Prostate gland (tissue), 2 donors: ENCODE measurements around the gene PHETA1. TPM values are rescaled to one million over a fixed set of nuclear protein-coding genes. Genes with fewer than 3 reads are reported as not detected.

Source experiments
- DNase-seq: peaks from one replicate; pipeline ENCODE4 v3.0.0-alpha.2; 2019; ENCODE audit warnings: low spot score
- H3K27ac ChIP-seq, 2 donors: fragments of 200-600 bp; sonication (generic); 2 replicates each; pipeline ENCODE4 v1.5.1; 2017 to 2019
- H3K27me3 ChIP-seq: fragments of 200-600 bp; sonication (generic); replicated peaks from 2 replicates; pipeline ENCODE4 v1.5.1; 2019; ENCODE audit not compliant: insufficient read depth
- H3K36me3 ChIP-seq, 2 donors: fragments of 200-600 bp; sonication (generic); 1 replicate in 1 of 2; 2 replicates in 1 of 2; pipeline versions ENCODE4 v1.5.1 to v1.8.1; 2017 to 2019
- H3K4me1 ChIP-seq: fragments of 200-600 bp; sonication (generic); replicated peaks from 2 replicates; pipeline ENCODE4 v1.5.1; 2019
- H3K4me3 ChIP-seq, 2 donors: fragments of 200-600 bp; sonication (generic); 2 replicates each; pipeline ENCODE4 v1.5.1; 2017 to 2019
- H3K9me3 ChIP-seq: fragments of 200-600 bp; sonication (generic); 2 replicates; pipeline ENCODE4 v1.5.1; 2017
- CTCF ChIP-seq, 4 experiments: fragments of 200-600 bp in 2 of 4; fragments of 450-650 bp in 2 of 4; sonication (generic) in 2 of 4; IDR thresholded peaks; 1 replicate in 3 of 4; 2 replicates in 1 of 4; pipeline ENCODE4 v1.5.1; 2016 to 2019; ENCODE audit warnings: antibody characterized with exemption in 4 of 4, mild to moderate bottlenecking in 2 of 4, moderate library complexity in 2 of 4
- POLR2A ChIP-seq: fragments of 450-650 bp; IDR thresholded peaks from one replicate; pipeline ENCODE4 v1.6.1; 2016; ENCODE audit warnings: antibody characterized with exemption, mild to moderate bottlenecking
- POLR2AphosphoS5 ChIP-seq: sonication (generic); formaldehyde crosslinking; IDR thresholded peaks from one replicate; pipeline ENCODE4 v1.6.1; 2017; ENCODE audit warnings: antibody characterized with exemption
- WGBS: methylation state at CpG from one replicate; pipeline ENCODE4 v1.1.5; 2018; 5-methylcytosine and 5-hydroxymethylcytosine counted together
- intact Hi-C: fragments of 100-400 bp; cut with DNase I; formaldehyde crosslinking; loops from one replicate; pipeline ENCODE4 v1.14.2; 2022
- total RNA-seq, 2 donors: library from RNA; depleted of rRNA; stranded (reverse); fragments of >200 nt; gene quantifications; one replicate each; pipeline ENCODE4 v1.1.0, GENCODE V29; 2016

Gene PHETA1
- total RNA-seq, 2 donors from 2014 or later, result 11.5 to 29.9 TPM

GRCh38 chr12:111349748-111350520, 19.0 kb downstream of the PHETA1 start:
- 94% methylated on average over 17 of the region's 17 CpGs for WGBS

GRCh38 chr12:111349101-111349747, 19.7 kb downstream of the PHETA1 start:
- no peak for TF ChIP-seq CTCF (IDR thresholded peaks at IDR 0.05)
- no peak for TF ChIP-seq POLR2AphosphoS5
- TF ChIP-seq POLR2A, result no peak
- DNase-seq, result no peak
- WGBS, result 96% methylated on average over 11 of the region's 11 CpGs

More at GRCh38 chr12:111349748-111350520, 19.0 kb downstream of the PHETA1 start:
- TF ChIP-seq POLR2A (no peak), CTCF (IDR thresholded peaks at IDR 0.05) (no peak), POLR2AphosphoS5 (no peak)
- no peaks in the 10 kb centered on the region for H3K36me3 ChIP-seq
- no peak overlapping the region for H3K4me3 ChIP-seq
- no peaks in the 10 kb centered on the region for H3K9me3 ChIP-seq
- no peaks in the 10 kb centered on the region for H3K27me3 ChIP-seq
- H3K27ac ChIP-seq, result no peak overlapping the region
- DNase-seq, result no peak
- intact Hi-C loops, result no loop called here
- no peaks in the 10 kb centered on the region for H3K4me1 ChIP-seq

DNA sequence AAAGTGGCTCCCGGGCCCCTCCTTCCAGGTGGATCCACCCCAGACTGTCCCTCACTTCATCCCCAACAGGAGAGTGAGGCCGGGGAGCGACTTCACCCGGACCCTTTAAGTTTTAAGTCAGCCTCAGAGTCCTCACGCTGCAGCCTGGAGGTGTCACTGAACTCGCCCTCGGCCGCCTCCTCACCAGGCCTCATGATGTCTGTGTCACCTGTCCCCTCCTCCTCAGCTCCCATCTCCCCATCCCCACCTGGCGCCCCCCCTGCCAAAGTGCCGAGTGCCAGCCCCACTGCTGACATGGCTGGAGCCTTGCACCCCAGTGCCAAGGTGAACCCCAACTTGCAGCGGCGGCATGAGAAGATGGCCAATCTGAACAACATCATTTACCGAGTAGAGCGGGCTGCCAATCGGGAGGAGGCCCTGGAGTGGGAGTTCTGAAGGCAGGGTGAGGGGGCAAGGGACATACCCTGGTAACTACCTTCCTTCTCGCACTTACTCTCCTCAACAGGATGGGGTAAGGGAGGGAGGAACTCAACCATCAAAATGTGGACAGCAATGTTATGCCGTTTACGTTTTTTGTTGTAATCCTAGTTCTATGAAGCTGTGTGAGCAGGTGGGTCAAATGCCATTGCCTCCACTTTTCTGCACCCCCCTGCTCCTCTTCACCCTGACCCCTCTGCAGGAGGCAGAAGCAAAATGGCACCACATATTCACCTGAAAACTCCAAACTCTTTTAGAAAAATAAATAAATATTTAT, 20.8 kb downstream of the PHETA1 start:
- 98% methylated on average over 18 of the region's 18 CpGs for WGBS
- TF ChIP-seq POLR2A, result no peak
- Histone ChIP-seq H3K9me3 (no peaks in the 10 kb centered on the region), H3K4me3 (no peak overlapping the region), H3K27me3 (no peaks in the 10 kb centered on the region), H3K36me3 (no peaks in the 10 kb centered on the region), H3K27ac (no peak overlapping the region), H3K4me1 (no peaks in the 10 kb centered on the region)
- intact Hi-C loops, result no loop called here
- no peak for DNase-seq

More at GRCh38 chr12:111349101-111349747, 19.7 kb downstream of the PHETA1 start:
- Histone ChIP-seq H3K4me3 (no peak overlapping the region), H3K4me1 (no peaks in the 10 kb centered on the region), H3K36me3 (no peaks in the 10 kb centered on the region), H3K27me3 (no peaks in the 10 kb centered on the region), H3K27ac (no peak overlapping the region), H3K9me3 (no peaks in the 10 kb centered on the region)
- intact Hi-C loops, result no loop called here

- intact Hi-C loops, result no loop called here
- no peak overlapping the region for H3K4me3 ChIP-seq
- H3K9me3 ChIP-seq, result no peaks in the 10 kb centered on the region
- H3K36me3 ChIP-seq, result no peaks in the 10 kb centered on the region
- WGBS, result 79% methylated on average over 4 of the region's 4 CpGs
- no peak for DNase-seq
- TF ChIP-seq CTCF (IDR thresholded peaks at IDR 0.05) (no peak), POLR2A (no peak), POLR2AphosphoS5 (no peak)
- no peak overlapping the region for H3K27ac ChIP-seq
- H3K4me1 ChIP-seq, result no peaks in the 10 kb centered on the region
- H3K27me3 ChIP-seq, result no peaks in the 10 kb centered on the region
These were observed 24.5 kb downstream of the PHETA1 start for GRCh38 chr12:111344254-111344875.

DNA sequence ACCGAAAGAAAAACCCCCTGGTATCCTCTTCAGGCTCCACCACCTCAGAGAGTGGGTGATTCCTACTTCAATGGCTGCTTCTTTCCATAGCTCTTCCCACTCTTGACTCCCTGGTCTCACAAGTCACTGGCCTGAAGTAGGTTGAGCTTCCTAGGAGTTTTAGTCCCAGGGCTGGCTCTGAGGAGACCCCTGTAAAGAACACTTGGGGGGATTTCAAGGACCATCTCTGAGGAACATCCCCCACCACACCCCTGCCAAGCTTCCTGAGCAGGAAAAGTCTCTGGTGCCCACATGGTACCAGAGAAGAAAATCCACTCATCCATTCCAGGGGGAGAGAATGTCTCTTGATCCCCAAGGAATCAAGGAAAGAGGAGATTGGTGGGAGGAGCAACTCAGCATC, 25.7 kb downstream of the PHETA1 start:
- TF ChIP-seq CTCF (IDR thresholded peaks at IDR 0.05), result no peak
- no peak for TF ChIP-seq POLR2A
- Histone ChIP-seq H3K4me1 (no peaks in the 10 kb centered on the region), H3K27me3 (no peaks in the 10 kb centered on the region), H3K9me3 (no peaks in the 10 kb centered on the region), H3K36me3 (no peaks in the 10 kb centered on the region), H3K27ac (no peak overlapping the region), H3K4me3 (no peak overlapping the region)
- WGBS, result 82% methylated on average over 1 of the region's 1 CpG
- intact Hi-C loops, result no loop called here
- DNase-seq, result no peak
